Neuron (in vitro differentiated cells): Measurements from ENCODE around the gene GRPEL1.

ENCODE experiments used
- H2AFZ ChIP-seq: one replicate; pipeline ENCODE4 v1.6.1; 2013; ENCODE audit warnings: low read depth, mild to moderate bottlenecking, inconsistent platforms, low read length, moderate library complexity
- H3K27me3 ChIP-seq: one replicate; pipeline ENCODE4 v1.6.1; 2013; ENCODE audit warnings: low read length; ENCODE audit not compliant: insufficient read depth
- H3K36me3 ChIP-seq: one replicate; pipeline ENCODE4 v1.6.1; 2013; ENCODE audit warnings: low read length; ENCODE audit not compliant: insufficient read depth
- H3K4me1 ChIP-seq: one replicate; pipeline ENCODE4 v1.6.1; 2013; ENCODE audit warnings: low read length; ENCODE audit not compliant: insufficient read depth
- H3K4me3 ChIP-seq: 2 replicates; pipeline ENCODE4 v1.5.1; 2013; ENCODE audit warnings: mild to moderate bottlenecking, low read length, moderate library complexity
- H3K9me3 ChIP-seq: one replicate; pipeline ENCODE4 v1.6.1; 2013; ENCODE audit warnings: low read length

The GRPEL1 gene

GRCh38 chr4:7054106-7054880 is 13.6 kb downstream of the GRPEL1 start:
- peaks cover 44% of the 10 kb centered on the region for H3K36me3 ChIP-seq
- H2AFZ ChIP-seq = no peak overlapping the region

GRCh38 chr4:7052923-7053715 is 14.7 kb downstream of the GRPEL1 start:
- H3K36me3 ChIP-seq = peaks cover 40% of the 10 kb centered on the region
- no peaks in the 10 kb centered on the region for H3K4me1 ChIP-seq
- H3K4me3 ChIP-seq = no peak overlapping the region

More at GRCh38 chr4:7054106-7054880, 13.6 kb downstream of the GRPEL1 start:
- Histone ChIP-seq H3K4me3 (no peak overlapping the region), H3K4me1 (peaks cover 4% of the 10 kb centered on the region), H3K9me3 (peaks cover 9% of the 10 kb centered on the region), H3K27me3 (no peaks in the 10 kb centered on the region)

GRCh38 chr4:7052313-7052712 is 15.6 kb downstream of the GRPEL1 start:
- Histone ChIP-seq H3K27me3 (no peaks in the 10 kb centered on the region), H3K36me3 (peaks cover 40% of the 10 kb centered on the region), H3K9me3 (peaks cover 14% of the 10 kb centered on the region), H3K4me1 (no peaks in the 10 kb centered on the region), H3K4me3 (no peak overlapping the region), H2AFZ (no peak overlapping the region)

More at GRCh38 chr4:7052923-7053715, 14.7 kb downstream of the GRPEL1 start:
- H3K27me3 ChIP-seq = no peaks in the 10 kb centered on the region
- H2AFZ ChIP-seq = no peak overlapping the region
- peaks cover 9% of the 10 kb centered on the region for H3K9me3 ChIP-seq

- peaks cover 15% of the 10 kb centered on the region for H3K9me3 ChIP-seq
- no peak overlapping the region for H2AFZ ChIP-seq
- H3K27me3 ChIP-seq = no peaks in the 10 kb centered on the region
- no peak overlapping the region for H3K4me3 ChIP-seq
- peaks cover 39% of the 10 kb centered on the region for H3K36me3 ChIP-seq
- H3K4me1 ChIP-seq = no peaks in the 10 kb centered on the region
These were observed 16.0 kb downstream of the GRPEL1 start for GRCh38 chr4:7051905-7052304.

- no peak overlapping the region for H3K4me3 ChIP-seq
- H3K27me3 ChIP-seq = no peaks in the 10 kb centered on the region
- no peaks in the 10 kb centered on the region for H3K4me1 ChIP-seq
- peaks cover 15% of the 10 kb centered on the region for H3K9me3 ChIP-seq
- no peak overlapping the region for H2AFZ ChIP-seq
- peaks cover 32% of the 10 kb centered on the region for H3K36me3 ChIP-seq
These were observed 16.7 kb downstream of the GRPEL1 start for GRCh38 chr4:7051144-7051495.

- Histone ChIP-seq H3K36me3 (peaks cover 27% of the 10 kb centered on the region), H3K27me3 (no peaks in the 10 kb centered on the region), H3K4me3 (no peak overlapping the region), H3K9me3 (peaks cover 15% of the 10 kb centered on the region), H2AFZ (no peak overlapping the region), H3K4me1 (peaks cover 4% of the 10 kb centered on the region)
These were observed 17.3 kb downstream of the GRPEL1 start for GRCh38 chr4:7050481-7051143.

- Histone ChIP-seq H2AFZ (no peak overlapping the region), H3K36me3 (peaks cover 22% of the 10 kb centered on the region)
These were observed 18.1 kb downstream of the GRPEL1 start for GRCh38 chr4:7049739-7050138.

DNA sequence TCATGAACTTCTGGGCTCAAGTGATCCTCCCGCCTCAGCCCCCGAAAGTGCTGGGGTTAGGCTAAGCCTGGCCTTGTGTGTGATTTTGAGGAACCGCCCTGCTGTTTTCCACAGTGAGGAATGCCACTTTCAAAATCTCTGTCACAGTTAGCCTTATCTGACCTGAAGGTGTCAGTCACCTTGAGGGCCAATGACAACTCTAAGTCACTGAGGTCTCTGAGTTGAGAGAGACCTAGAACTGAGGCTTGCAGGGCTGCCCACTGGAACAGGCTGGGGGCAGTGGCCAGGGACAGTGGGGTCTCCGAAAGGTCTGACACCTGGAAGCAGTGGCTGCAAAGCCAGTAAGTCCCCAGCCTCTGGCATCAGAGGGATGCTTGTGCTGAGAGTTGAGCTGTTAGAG is 18.6 kb downstream of the GRPEL1 start:
- H3K36me3 ChIP-seq = peaks cover 19% of the 10 kb centered on the region
- peaks cover 17% of the 10 kb centered on the region for H3K4me1 ChIP-seq
- H3K9me3 ChIP-seq = peaks cover 12% of the 10 kb centered on the region
- H3K4me3 ChIP-seq = no peak overlapping the region
- H3K27me3 ChIP-seq = no peaks in the 10 kb centered on the region
- H2AFZ ChIP-seq = no peak overlapping the region

More at GRCh38 chr4:7049739-7050138, 18.1 kb downstream of the GRPEL1 start:
- Histone ChIP-seq H3K4me3 (no peak overlapping the region), H3K9me3 (peaks cover 15% of the 10 kb centered on the region), H3K27me3 (no peaks in the 10 kb centered on the region), H3K4me1 (peaks cover 13% of the 10 kb centered on the region)

GRCh38 chr4:7048642-7049041 is 19.2 kb downstream of the GRPEL1 start:
- no peak overlapping the region for H2AFZ ChIP-seq
- peaks cover 12% of the 10 kb centered on the region for H3K36me3 ChIP-seq
- peaks cover 22% of the 10 kb centered on the region for H3K4me1 ChIP-seq
- H3K27me3 ChIP-seq = no peaks in the 10 kb centered on the region
- H3K4me3 ChIP-seq = no peak overlapping the region
- H3K9me3 ChIP-seq = peaks cover 7% of the 10 kb centered on the region

DNA sequence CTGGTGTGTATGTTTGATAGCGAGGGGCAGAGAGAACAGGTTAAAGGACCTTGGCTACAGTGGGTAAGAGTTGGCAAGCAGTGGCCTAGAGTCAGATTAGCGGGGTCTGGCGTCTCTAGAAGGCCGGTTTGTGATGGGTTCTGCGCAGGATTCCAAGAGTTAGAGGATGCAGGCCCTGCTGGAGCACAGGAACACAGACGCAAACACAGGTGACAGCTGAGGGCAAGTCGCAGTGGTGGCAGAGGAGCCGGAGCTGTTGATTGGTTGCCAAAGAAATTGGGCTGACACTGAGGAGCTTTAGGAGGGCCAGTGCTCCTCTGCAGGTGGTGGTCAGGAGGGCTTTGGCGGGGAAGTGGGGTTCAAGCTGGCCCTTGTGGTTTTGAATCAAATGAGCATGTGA is 20.9 kb downstream of the GRPEL1 start:
- Histone ChIP-seq H3K36me3 (peaks cover 4% of the 10 kb centered on the region), H3K27me3 (no peaks in the 10 kb centered on the region), H3K9me3 (peaks cover 7% of the 10 kb centered on the region)

DNA sequence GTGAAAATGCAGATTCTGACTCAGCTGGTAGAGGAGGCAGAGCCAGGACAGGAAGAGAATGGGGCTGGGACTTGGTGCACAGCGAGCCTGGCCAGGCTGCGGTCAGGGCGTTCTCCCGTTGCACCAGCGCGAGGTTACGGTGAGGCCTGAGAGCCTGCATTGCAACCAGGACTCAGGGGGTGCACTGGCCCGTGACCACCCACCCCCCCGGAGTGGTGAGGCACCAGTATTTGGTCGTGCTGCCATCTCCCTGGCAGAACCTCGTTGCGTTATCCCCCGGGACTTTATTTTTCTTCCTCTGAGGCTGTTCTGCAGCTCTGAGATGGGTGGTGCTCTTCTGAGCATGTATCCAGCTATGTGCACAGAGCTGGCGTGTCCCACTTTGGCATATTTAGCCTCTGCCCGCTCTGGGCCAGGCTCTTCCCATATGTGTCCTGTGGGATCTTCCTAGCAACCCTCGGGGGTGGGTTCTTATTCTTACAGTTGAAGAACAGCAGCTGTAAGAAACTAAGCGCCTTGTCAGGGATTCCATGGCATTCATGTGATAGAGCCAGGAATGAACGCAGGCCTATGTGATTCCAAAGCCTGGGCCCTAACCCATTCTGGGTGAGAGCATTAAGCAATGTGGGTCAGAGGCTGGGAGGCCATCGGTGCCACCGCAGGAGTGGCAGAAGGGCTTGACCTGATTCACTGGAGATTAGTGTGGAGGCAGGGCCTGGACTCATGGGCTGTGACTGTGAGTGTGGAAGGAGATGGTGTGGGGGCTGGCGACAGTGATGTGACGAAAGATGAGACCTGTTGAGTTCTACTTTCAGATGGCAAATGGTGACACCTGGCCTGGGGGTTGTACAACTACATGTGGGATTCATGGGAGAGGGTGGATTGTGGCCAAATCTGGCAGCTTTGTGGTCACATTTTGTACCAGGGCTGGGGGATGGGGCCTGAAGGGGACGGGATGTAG is 21.6 kb downstream of the GRPEL1 start:
- H3K4me1 ChIP-seq = peaks cover 31% of the 10 kb centered on the region
- H3K9me3 ChIP-seq = peaks cover 7% of the 10 kb centered on the region
- no peak overlapping the region for H2AFZ ChIP-seq
- H3K27me3 ChIP-seq = no peaks in the 10 kb centered on the region
- H3K36me3 ChIP-seq = peaks cover 4% of the 10 kb centered on the region
- no peak overlapping the region for H3K4me3 ChIP-seq

More for the DNA sequence above, 20.9 kb downstream of the GRPEL1 start:
- Histone ChIP-seq H3K4me3 (no peak overlapping the region), H2AFZ (no peak overlapping the region), H3K4me1 (peaks cover 24% of the 10 kb centered on the region)

- Histone ChIP-seq H2AFZ (no peak overlapping the region), H3K36me3 (peaks cover 4% of the 10 kb centered on the region), H3K27me3 (no peaks in the 10 kb centered on the region), H3K4me3 (no peak overlapping the region), H3K9me3 (peaks cover 7% of the 10 kb centered on the region), H3K4me1 (peaks cover 32% of the 10 kb centered on the region)
These were observed 22.3 kb downstream of the GRPEL1 start for GRCh38 chr4:7045553-7045952.
